HG03280 (cell line): ENCODE data around the gene GNAS-AS1.

Source experiments
- ATAC-seq: cut with Tn5 transposase; IDR thresholded peaks from one replicate; pipeline ENCODE4 v1.9.1; 2021; ENCODE audit warnings: mild to moderate bottlenecking, moderate library complexity; ENCODE audit not compliant: unreplicated experiment

Gene GNAS-AS1

GRCh38 chr20:58888103-58888502 lies 37.4 kb upstream of the GNAS-AS1 start:
- ATAC-seq: no peak

DNA sequence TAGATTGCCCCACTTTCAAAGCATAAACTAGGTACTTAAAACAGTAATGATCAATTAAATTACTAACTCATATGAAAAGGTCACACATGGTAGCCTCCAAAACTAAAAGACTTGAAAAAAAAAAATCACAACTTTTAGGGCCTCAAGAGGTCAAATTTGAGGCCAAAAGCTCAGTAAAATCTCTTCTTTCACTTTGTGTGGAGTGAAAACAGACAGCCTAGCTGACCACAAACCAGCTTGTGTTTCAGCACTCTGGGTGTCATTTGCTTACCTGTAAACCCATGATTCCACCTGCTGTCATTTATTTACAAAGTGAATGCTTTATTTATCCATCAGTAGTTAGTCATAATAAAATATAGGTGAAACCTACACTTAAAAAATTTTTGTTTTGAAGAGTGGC lies 35.8 kb upstream of the GNAS-AS1 start:
- no peak for ATAC-seq

DNA sequence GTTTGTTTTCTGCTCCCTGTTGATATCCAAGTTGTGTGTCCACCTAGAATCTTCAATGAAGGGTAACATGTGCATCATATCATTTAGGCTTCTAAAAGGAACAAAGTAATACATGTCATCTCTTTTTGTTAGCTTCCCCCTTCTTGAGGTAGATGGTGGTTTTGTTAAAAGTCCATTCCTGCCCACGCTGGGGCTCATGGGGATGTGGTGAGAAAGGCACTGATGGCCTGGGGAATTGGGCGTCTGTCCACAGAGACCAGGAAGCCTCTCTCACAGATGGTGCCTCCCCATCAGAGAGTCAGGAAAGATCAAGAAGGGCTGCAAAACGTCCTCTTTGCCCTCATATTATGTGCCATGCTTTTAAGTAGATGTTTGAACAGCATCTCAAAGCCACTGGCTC lies 34.3 kb upstream of the GNAS-AS1 start:
- no peak for ATAC-seq

- ATAC-seq: no peak
These were observed 32.6 kb upstream of the GNAS-AS1 start for GRCh38 chr20:58883241-58883691.

GRCh38 chr20:58882704-58883089 lies 32.0 kb upstream of the GNAS-AS1 start:
- ATAC-seq: no peak

DNA sequence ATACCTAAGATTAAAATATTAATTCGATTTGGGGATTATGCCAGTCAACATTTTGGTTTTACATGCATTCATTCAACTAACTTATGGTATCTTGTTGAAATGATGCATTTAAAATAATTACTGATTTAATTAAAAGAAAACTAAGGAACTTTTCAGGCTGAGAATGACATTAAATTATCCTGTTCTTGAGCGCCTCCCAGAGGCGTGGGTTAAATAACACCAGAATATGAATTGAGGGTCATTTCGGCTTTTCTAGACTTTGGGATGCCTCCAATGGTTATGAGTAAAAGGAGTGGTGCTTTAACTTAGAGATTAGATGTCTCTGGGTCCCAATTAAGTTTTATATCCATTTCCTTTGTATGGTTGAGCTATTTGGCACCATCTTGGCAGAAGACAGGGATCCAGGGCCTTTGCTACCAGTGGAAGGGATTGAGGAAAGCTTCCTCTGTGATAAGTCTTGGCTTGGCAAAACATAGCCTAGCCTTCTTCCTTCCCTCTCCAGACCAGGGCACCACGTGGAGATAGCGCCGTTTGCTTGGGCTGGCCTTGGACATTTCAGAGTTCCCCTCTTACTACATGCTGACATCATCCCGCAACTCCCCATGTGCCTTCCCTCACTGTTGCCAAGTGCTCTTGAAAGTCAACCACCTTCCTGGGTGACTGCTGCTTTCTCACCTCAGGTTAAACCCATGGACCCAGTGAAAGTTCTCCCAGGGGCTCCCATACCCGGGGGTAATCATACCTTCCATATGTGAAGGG lies 30.5 kb upstream of the GNAS-AS1 start:
- ATAC-seq: no peak

- no peak for ATAC-seq
These were observed 29.7 kb upstream of the GNAS-AS1 start for GRCh38 chr20:58880441-58880840.

DNA sequence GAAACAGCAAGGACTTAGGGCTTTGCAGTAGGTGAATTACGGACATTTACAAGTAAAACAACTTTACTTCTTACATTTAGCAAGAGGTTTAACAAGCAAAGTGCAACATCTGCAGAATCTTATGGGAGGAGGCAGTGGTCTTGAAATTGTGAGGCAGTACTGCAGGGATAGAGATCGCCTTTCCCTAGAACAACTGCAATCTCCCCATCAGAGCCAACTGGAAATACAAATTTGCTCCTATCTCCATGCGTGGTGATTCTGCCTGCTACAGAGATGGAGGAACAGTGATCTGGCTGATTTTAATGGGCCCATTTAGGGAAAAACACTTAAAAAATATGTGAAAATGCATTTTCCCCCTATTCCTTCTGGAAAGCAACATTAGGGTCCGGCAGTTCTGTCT lies 27.7 kb upstream of the GNAS-AS1 start:
- ATAC-seq: no peak

- ATAC-seq: no peak
These were observed 27.3 kb upstream of the GNAS-AS1 start for GRCh38 chr20:58877976-58878360.

GRCh38 chr20:58877050-58877975 lies 26.6 kb upstream of the GNAS-AS1 start:
- ATAC-seq: no peak

DNA sequence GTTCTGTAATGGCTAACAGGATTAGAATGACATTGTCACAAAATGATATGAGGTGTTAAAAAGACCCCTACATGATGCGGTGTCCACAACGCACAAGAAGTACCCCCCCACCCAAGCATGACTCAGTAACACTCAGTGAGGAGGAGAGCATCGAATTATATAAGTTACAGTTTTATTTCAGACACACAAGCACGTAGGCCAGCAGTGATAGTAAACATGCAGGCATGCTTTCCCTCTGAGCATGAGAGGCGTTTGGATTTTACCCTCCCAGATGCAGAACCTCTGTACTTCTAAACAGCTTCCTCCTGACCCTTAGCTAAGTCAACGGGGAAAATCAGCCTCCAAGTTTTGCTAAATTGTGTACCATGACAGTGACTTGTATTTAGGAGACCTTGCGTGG lies 25.7 kb upstream of the GNAS-AS1 start:
- ATAC-seq: no peak

DNA sequence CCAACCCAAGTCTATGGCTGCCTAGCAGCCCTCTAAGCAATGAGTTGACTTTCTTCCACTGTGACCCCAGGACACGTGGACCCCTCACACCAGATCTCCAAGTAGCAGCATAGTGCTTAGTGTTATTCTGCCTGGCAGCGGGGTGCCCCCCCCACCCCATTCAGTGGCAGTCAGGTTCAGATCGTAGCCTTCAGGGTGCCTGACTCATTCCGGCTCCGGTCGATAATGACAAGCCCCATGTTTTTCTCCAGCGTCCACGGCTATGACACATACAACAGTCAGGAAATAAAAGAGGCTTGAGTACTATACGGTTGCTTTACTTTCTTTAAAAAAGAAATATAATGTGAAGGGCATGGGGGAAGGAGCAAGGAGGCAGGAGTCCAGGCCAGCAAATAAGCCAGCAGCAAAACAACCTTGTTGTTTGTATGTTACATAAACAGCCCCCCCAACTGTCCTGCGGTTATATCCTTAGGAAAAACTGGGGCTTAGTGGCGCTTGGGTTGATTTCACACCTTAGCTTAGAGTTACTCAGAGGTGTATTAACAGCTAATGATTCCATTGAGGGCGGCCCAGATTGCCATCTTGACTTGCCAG lies 24.9 kb upstream of the GNAS-AS1 start:
- ATAC-seq: no peak

DNA sequence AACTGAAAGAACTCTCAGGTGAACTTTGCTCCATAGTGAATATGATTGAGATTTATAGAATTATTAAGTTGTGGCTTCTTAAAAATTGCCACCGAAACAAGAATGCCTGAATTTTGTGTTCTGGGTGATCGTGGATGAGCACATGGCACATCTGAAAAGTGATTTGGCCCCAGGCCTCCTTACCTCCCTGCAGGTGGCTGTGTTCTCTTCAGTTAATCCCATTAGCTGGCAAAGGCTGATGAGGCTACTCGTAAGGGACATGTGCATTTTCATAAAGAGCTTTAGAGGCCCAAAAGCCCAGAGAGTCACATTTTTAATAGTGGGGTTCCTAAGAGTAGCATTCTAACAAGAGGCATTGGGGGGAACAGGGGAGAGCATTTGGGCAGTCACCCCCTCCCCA lies 24.4 kb upstream of the GNAS-AS1 start:
- ATAC-seq: no peak

GRCh38 chr20:58874469-58874868 lies 23.8 kb upstream of the GNAS-AS1 start:
- no peak for ATAC-seq

DNA sequence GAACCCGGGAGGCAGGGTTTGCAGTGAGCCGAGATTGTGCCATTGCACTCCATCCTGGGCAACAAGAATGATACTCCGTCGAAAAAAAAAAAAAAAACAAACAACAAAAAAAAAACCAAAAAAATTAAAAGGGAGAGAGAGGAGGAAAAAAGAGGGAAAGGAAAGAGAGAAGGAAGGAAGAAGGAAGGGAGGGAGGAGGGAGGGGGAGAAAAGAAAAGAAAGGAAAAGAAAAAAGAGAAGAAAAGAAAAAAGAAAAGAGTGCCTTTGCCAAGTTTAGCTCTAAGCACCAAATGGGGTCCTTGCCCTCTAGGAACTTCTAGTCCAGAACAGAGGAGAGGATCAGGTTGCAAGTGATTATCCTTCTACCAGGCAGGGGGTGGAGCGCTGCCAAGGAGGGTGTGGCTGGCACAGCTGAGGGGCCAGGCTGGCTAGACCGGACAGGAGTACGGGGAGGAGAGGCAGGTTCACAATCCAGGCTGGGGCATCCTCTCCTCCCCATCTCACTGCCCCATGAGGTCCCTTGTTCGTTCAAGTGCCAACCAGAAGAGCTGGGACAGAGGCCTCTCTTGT lies 20.9 kb upstream of the GNAS-AS1 start:
- no peak for ATAC-seq

DNA sequence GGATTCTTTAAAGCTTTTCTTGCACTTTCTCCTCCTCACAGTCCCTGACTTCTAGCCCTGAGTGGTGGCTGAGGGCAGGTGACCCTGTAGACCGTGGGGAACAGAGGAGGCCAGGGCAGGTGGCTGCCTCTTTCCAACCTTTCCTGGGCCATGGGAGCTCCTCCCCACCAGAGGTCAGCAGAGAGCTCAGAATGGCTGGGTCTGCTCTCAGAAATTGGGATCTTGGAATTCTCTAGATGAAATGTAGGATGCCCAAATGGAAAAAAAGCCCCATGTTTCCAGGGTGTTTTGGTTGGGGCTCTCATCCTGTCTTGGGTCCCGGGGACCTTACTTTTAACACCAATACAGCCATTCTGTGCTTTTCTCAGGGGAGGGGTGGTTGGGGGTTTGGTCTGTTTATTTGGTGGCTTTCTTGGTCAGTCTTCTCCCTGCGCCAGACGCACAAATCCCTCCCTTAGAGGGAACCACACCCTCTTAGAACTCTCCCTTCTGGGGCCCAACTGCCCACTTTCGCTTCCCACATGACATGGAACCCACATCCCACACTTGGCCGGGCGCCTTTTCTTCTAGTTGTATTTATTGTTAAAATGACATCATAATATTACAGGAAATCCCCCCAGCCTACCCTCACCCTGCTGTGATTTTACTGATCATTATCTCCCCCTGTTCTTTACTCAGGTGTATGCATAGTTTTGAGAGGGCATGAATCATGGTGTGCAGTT lies 19.8 kb upstream of the GNAS-AS1 start:
- no peak for ATAC-seq

DNA sequence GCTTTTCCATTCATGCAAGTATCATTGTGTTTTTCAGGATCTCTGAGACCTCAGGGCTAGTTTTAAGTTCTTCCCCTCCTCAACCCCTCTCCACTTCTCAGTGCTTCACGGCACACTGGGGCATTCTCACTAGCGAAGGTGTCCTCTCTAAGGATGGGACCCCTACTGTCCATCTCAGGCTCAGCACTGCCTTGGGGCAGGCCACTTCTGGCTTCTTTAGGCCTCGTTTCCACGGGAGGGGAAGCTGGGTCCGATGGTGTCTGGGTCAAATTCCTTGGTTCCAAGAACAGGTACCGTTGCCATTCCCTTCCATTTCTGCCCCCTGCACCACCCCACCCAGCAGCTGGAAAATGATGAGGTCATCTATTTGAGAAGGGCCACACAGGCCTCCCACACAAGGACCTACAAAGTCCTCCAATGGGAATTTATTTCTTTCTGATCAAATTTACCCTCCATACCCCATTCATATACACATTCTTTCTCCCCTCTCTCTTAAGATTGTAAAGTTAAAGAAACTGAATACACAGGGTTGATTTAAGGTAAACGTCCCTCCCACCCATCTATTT lies 19.0 kb upstream of the GNAS-AS1 start:
- no peak for ATAC-seq

DNA sequence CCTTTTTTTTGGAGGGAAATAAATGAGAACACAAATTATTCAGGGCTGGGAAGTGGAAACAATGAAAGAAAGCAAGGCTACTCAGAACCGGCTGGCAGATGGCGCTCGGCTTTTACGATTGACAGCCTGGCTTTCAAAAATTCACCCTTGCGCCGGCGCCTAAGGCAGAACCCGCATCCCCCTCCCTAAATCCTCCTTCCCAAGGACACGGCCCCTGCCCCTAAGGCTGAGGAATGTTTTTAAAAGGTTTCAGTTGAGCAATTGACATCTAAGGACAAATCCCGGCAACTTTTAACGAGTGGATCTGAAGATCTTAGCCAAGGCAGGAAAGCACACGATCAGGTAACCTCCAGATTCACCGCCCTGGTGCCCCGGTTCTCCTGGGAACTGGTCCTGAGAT lies 18.1 kb upstream of the GNAS-AS1 start:
- no peak for ATAC-seq

- ATAC-seq: no peak
These were observed 16.5 kb upstream of the GNAS-AS1 start for GRCh38 chr20:58867211-58867610.

DNA sequence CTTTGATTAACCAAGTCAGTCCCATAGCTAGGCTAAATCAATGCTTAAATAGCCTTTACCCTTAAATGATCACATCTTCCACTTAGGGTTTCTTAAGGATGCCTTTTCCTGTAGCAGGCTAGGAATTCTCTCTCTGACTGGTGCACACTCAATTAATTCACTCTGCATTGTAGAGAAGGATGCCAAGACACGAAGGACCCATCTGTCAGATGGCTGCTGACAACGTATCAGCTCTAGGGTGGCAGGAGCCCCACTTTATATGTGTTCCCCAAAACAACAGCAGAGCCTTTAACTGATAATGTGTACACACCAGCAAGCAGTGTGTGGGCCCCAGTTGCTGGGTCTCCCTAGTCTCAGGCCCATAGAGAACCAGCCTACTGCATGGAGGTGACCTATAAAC lies 15.1 kb upstream of the GNAS-AS1 start:
- no peak for ATAC-seq
